IPS-15b (cell line): ENCODE data around the gene PNMT.

Experiments
- H3K27me3 ChIP-seq: one replicate; pipeline ENCODE4 v1.6.1; 2013; ENCODE audit warnings: low read length; ENCODE audit not compliant: control insufficient read depth, insufficient read depth
- H3K36me3 ChIP-seq: one replicate; pipeline ENCODE4 v1.6.1; 2013; ENCODE audit warnings: low read length; ENCODE audit not compliant: control insufficient read depth, insufficient read depth
- H3K4me1 ChIP-seq: one replicate; pipeline ENCODE4 v1.6.1; 2013; ENCODE audit warnings: mild to moderate bottlenecking, low read length; ENCODE audit not compliant: control insufficient read depth, insufficient read depth
- H3K4me3 ChIP-seq: one replicate; pipeline ENCODE4 v1.5.1; 2013; ENCODE audit warnings: low read depth, low read length
- H3K9ac ChIP-seq: one replicate; pipeline ENCODE4 v1.6.1; 2013; ENCODE audit warnings: low read depth, mild to moderate bottlenecking, low read length
- H3K9me3 ChIP-seq: one replicate; pipeline ENCODE4 v1.6.1; 2013; ENCODE audit warnings: mild to moderate bottlenecking, low read length; ENCODE audit not compliant: control insufficient read depth, insufficient read depth

PNMT gene

DNA sequence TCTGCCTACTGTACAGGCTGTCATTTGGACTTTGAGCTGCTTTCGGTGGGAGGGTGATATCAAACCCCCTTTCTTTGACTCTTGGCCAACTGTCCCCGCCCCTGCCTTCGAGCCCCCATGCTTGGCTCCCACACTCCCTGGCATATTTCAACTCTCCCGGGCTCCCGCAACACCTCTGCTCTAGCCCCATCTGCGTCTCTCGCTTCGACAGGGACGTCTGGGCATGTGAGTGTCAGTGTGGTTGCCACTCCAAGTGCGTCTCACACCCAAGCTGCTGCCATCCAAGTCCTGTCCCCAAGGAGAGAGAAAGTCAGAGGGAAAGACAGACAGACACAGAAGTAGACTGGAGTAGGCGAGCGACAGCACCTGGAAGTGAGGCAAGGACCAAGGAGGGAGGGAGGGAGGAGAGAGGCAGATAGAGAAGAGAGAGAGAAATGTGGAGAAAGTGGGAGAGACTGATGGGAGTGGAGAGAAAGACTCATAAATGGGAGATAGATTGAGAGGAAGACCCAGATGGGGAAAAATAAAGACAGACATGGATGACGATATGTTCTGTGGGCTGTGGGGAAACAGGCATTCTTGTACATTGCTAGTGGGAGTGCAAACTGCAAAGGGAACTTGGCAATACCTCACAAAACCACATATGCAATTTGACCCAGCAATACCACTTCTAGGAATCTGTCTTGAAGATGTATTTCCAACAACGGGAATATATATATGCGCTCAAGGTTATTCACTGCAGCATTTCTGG, 19.5 kb upstream of the PNMT start:
- Histone ChIP-seq H3K9me3 (no peaks in the 10 kb centered on the region), H3K4me3 (no peak overlapping the region), H3K4me1 (peaks cover 21% of the 10 kb centered on the region), H3K27me3 (no peaks in the 10 kb centered on the region), H3K9ac (no peak overlapping the region), H3K36me3 (no peaks in the 10 kb centered on the region)

DNA sequence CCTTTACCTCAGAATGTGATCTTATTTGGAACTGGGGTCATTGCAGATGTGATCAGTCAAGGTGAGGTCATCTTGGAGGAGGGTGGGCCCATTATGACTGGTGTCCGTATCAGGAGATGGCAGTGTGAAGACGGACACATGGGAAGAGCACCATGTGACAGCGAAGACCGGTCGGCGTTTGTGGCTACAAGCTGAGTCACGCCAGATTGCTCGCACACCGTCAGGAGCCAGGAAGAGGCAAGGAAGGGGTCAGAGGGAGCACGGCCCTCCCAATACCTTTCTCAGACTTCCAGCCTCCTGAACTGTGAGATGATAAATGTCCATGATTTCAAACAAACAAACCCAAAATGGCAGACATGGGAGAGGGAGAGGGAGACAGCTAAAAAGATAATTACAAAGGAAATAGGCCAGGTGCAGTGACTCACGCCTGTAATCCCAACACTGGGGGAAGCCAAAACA, 18.1 kb upstream of the PNMT start:
- Histone ChIP-seq H3K9ac (no peak overlapping the region), H3K4me1 (peaks cover 18% of the 10 kb centered on the region), H3K36me3 (no peaks in the 10 kb centered on the region), H3K27me3 (no peaks in the 10 kb centered on the region), H3K9me3 (no peaks in the 10 kb centered on the region), H3K4me3 (no peak overlapping the region)

GRCh38 chr17:39651923-39652586, 16.2 kb upstream of the PNMT start:
- Histone ChIP-seq H3K36me3 (peaks cover 6% of the 10 kb centered on the region), H3K9me3 (no peaks in the 10 kb centered on the region), H3K4me1 (peaks cover 14% of the 10 kb centered on the region), H3K4me3 (no peak overlapping the region), H3K9ac (no peak overlapping the region), H3K27me3 (no peaks in the 10 kb centered on the region)

GRCh38 chr17:39652587-39653315, 15.5 kb upstream of the PNMT start:
- Histone ChIP-seq H3K9ac (no peak overlapping the region), H3K4me3 (no peak overlapping the region), H3K4me1 (peaks cover 14% of the 10 kb centered on the region), H3K27me3 (no peaks in the 10 kb centered on the region), H3K9me3 (no peaks in the 10 kb centered on the region), H3K36me3 (peaks cover 6% of the 10 kb centered on the region)

DNA sequence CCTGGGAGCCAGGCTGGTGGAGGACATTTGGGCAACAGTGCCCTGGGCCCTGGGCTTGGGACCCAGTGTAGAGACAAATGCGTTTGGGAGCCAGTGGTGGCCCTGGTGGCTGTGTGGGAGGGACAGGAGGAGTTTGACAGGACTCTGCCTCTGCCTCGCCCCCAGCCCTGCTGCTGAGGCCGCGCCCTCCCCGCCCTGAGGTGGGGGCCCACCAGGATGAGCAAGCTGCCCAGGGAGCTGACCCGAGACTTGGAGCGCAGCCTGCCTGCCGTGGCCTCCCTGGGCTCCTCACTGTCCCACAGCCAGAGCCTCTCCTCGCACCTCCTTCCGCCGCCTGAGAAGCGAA, 15.0 kb upstream of the PNMT start:
- Histone ChIP-seq H3K27me3 (no peaks in the 10 kb centered on the region), H3K36me3 (peaks cover 6% of the 10 kb centered on the region), H3K9ac (no peak overlapping the region), H3K4me1 (peaks cover 14% of the 10 kb centered on the region), H3K4me3 (no peak overlapping the region), H3K9me3 (no peaks in the 10 kb centered on the region)

GRCh38 chr17:39653662-39654331, 14.5 kb upstream of the PNMT start:
- no peaks in the 10 kb centered on the region for H3K27me3 ChIP-seq

DNA sequence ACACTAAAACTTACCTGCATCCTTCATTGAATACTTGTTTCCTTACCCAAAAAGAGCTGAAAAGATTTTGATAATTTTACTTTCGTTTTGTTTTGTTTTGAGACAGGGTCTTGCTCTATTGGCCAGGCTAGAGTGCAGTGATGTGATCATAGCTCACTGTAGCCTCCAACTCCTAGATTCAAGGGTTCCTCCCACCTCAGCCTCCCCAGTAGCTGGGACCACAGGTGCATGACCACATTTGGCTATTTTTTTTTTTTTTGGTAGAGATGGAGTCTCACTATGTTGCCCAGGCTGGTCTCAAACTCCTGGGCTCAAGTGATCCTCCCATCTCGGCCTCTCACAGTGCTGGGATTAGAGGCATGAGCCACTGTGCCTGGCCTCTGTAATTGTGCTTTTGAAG, 13.1 kb upstream of the PNMT start:
- H3K36me3 ChIP-seq = peaks cover 7% of the 10 kb centered on the region
- H3K27me3 ChIP-seq = no peaks in the 10 kb centered on the region
- peaks cover 14% of the 10 kb centered on the region for H3K4me1 ChIP-seq
- no peak overlapping the region for H3K4me3 ChIP-seq
- no peaks in the 10 kb centered on the region for H3K9me3 ChIP-seq
- H3K9ac ChIP-seq = no peak overlapping the region

More at GRCh38 chr17:39653662-39654331, 14.5 kb upstream of the PNMT start:
- Histone ChIP-seq H3K4me1 (peaks cover 14% of the 10 kb centered on the region), H3K4me3 (no peak overlapping the region), H3K36me3 (peaks cover 6% of the 10 kb centered on the region), H3K9me3 (no peaks in the 10 kb centered on the region), H3K9ac (no peak overlapping the region)

DNA sequence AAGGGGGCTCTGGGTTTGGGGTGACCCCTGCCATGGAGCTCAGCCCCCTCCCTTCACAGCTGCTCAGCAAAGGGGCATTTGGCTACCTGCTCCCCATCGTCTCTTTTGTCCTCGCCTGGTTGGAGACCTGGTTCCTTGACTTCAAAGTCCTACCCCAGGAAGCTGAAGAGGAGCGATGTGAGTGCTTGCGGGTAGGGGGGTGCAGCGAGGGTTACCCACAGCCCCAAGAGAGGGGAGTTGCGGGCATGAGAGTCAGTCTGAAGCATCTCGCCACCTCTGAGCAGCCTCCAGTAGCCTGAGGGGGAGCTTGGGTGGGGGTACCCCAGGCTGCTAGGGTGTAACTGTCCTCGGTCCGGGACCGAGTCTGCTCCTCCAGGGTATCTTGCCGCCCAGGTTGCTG, 9.9 kb upstream of the PNMT start:
- peaks cover 22% of the 10 kb centered on the region for H3K36me3 ChIP-seq
- peaks cover 8% of the 10 kb centered on the region for H3K4me1 ChIP-seq
- H3K4me3 ChIP-seq = no peak overlapping the region
- no peak overlapping the region for H3K9ac ChIP-seq
- no peaks in the 10 kb centered on the region for H3K9me3 ChIP-seq
- H3K27me3 ChIP-seq = no peaks in the 10 kb centered on the region

DNA sequence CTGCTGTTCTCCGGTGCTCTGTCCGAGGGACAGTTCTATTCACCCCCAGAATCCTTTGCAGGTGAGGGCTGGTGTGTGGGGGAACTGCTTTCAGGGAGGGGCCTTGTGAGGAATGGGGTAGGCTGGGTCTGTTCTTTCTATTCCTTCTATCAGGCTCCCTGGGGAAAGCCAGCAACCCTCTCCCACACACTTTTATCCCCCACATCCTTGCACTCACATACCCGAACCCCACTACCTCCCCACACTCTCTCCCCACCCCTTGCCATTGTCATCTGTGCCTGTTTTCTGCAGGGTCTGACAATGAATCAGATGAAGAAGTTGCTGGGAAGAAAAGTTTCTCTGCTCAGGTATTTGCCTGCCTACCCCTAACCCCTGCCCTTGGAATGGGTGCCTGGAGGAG, 9.5 kb upstream of the PNMT start:
- no peaks in the 10 kb centered on the region for H3K9me3 ChIP-seq
- peaks cover 6% of the 10 kb centered on the region for H3K4me1 ChIP-seq
- H3K4me3 ChIP-seq = no peak overlapping the region
- H3K36me3 ChIP-seq = peaks cover 22% of the 10 kb centered on the region
- no peaks in the 10 kb centered on the region for H3K27me3 ChIP-seq
- H3K9ac ChIP-seq = no peak overlapping the region

DNA sequence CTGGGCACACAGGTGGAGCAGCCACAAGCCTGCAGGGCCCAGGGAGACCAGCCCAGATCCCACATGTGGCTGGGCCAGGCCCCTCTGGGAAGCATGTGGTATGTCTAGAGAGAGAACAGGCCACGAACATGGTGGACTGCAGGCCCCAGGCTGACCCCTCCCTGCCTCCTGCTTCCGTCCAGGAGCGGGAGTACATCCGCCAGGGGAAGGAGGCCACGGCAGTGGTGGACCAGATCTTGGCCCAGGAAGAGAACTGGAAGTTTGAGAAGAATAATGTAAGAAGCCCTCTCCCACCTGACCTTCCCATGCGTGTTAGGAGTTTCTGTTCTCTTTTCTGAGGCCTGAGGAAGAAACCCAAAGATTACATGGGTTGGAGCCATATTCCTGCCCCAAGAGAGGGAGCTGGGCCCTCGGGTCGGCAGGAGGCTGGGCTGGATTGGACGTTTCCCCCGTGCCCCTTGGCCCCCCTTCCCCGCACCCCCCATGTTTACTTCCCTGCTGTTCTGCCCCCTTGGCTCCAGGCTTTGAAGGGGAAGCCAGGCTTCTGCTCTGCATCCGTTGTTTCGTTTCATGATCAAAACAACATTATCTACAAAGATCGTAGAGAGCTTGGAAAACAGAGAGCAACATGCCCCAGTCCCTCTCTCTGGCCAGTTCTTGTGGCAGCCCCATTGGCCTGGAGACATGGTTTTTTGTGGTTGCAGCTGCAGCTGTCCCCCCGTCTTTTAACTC, 8.8 kb upstream of the PNMT start:
- H3K4me1 ChIP-seq = peaks cover 8% of the 10 kb centered on the region
- no peak overlapping the region for H3K9ac ChIP-seq
- H3K36me3 ChIP-seq = peaks cover 22% of the 10 kb centered on the region
- no peak overlapping the region for H3K4me3 ChIP-seq
- H3K9me3 ChIP-seq = no peaks in the 10 kb centered on the region
- H3K27me3 ChIP-seq = no peaks in the 10 kb centered on the region

- no peak overlapping the region for H3K9ac ChIP-seq
- H3K36me3 ChIP-seq = peaks cover 22% of the 10 kb centered on the region
- no peaks in the 10 kb centered on the region for H3K27me3 ChIP-seq
- H3K9me3 ChIP-seq = no peaks in the 10 kb centered on the region
- H3K4me3 ChIP-seq = no peak overlapping the region
- H3K4me1 ChIP-seq = peaks cover 11% of the 10 kb centered on the region
These were observed 8.3 kb upstream of the PNMT start for GRCh38 chr17:39660011-39660360.
